ENCODE results near the gene ZNF438. TPM values are rescaled to one million over a fixed set of nuclear protein-coding genes. Genes with fewer than 3 reads are reported as not detected.

ZNF438 gene
- total RNA-seq, 1 experiment from 2014 or later: 0.83 TPM

GRCh38 chr10:30810416-30810815 lies 221.2 kb downstream of the ZNF438 start:
- Histone ChIP-seq H3K18ac (ENCODE audit: insufficient read length, low read depth, low read length) (no peak overlapping the region), H2AK5ac (ENCODE audit: insufficient read length, low read length) (no peak overlapping the region), H2BK15ac (ENCODE audit: low read depth, low read length) (no peak overlapping the region), H3K4ac (ENCODE audit: low read depth, low read length) (no peak overlapping the region), H2BK12ac (ENCODE audit: insufficient read length, low read depth, low read length) (no peak overlapping the region), H4K91ac (ENCODE audit: insufficient read length, low read depth, low read length) (no peak overlapping the region), H3T11ph (ENCODE audit: low read length) (no peak overlapping the region), H4K20me1 (ENCODE audit: control insufficient read depth, insufficient read depth, insufficient read length) (no peaks in the 10 kb centered on the region), H3K27me3 (ENCODE audit: insufficient read depth, low read length) (no peaks in the 10 kb centered on the region), H3K79me2 (ENCODE audit: insufficient read depth, low read length) (no peaks in the 10 kb centered on the region), H3K27ac (ENCODE audit: insufficient read length, low read depth, low read length) (no peak overlapping the region), H3K14ac (ENCODE audit: insufficient read depth, low read length) (no peak overlapping the region), H3K23me2 (ENCODE audit: insufficient read length, low read depth, low read length, poor library complexity, severe bottlenecking) (no peaks in the 10 kb centered on the region), H2AFZ (ENCODE audit: low read length) (no peak overlapping the region), H3K56ac (ENCODE audit: insufficient read length, low read depth, low read length) (no peak overlapping the region), H3K79me1 (ENCODE audit: insufficient read depth, low read depth, low read length, poor library complexity, severe bottlenecking) (no peaks in the 10 kb centered on the region), H4K8ac (replicated peaks; ENCODE audit: insufficient read length, low read depth, low read length) (no peak overlapping the region), H3K9ac (ENCODE audit: extremely low read depth, insufficient read length, low read length) (no peak overlapping the region), H3K23ac (ENCODE audit: insufficient read length, low read depth, low read length) (no peak overlapping the region), H3K4me1 (ENCODE audit: insufficient read depth, low read length) (peaks cover 6% of the 10 kb centered on the region; the same call in 1 of the 2 replicates), H3K4me2 (ENCODE audit: insufficient read depth, insufficient read length, low read length) (no peak overlapping the region), H3K9me3 (ENCODE audit: control insufficient read depth, low read depth, low read length) (no peaks in the 10 kb centered on the region), H4K5ac (ENCODE audit: insufficient read length, low read depth, low read length) (no peak overlapping the region), H2BK120ac (ENCODE audit: low read depth, low read length, poor library complexity, severe bottlenecking) (no peak overlapping the region), H2BK5ac (ENCODE audit: insufficient read length, low read length) (no peak overlapping the region), H2BK20ac (ENCODE audit: low read depth, low read length, poor library complexity, severe bottlenecking) (no peak overlapping the region)
- WGBS (ENCODE audit: extremely low coverage, insufficient read length, low lambda C conversion rate): no CpG with 5 or more reads among the region's 5 CpGs
- DNase-seq: no peak
- H3K4me1 Mint-ChIP-seq: peaks cover 16 to 19% of the 10 kb centered on the region in 2 experiments
- H3K36me3 Mint-ChIP-seq (ENCODE audit: insufficient read depth in 1 of 3, low read depth in 3 of 3): peaks cover 0 to 16% (median 2%) of the 10 kb centered on the region in 3 experiments; a peak in 4 of 7 replicates
- H3K9me3 Mint-ChIP-seq: peaks cover 12 to 14% of the 10 kb centered on the region in 2 experiments; a peak in 4 of 5 replicates
- peaks cover 7% of the 10 kb centered on the region for H3K27me3 Mint-ChIP-seq (ENCODE audit: low read depth)
- TF ChIP-seq, protein P1, sequence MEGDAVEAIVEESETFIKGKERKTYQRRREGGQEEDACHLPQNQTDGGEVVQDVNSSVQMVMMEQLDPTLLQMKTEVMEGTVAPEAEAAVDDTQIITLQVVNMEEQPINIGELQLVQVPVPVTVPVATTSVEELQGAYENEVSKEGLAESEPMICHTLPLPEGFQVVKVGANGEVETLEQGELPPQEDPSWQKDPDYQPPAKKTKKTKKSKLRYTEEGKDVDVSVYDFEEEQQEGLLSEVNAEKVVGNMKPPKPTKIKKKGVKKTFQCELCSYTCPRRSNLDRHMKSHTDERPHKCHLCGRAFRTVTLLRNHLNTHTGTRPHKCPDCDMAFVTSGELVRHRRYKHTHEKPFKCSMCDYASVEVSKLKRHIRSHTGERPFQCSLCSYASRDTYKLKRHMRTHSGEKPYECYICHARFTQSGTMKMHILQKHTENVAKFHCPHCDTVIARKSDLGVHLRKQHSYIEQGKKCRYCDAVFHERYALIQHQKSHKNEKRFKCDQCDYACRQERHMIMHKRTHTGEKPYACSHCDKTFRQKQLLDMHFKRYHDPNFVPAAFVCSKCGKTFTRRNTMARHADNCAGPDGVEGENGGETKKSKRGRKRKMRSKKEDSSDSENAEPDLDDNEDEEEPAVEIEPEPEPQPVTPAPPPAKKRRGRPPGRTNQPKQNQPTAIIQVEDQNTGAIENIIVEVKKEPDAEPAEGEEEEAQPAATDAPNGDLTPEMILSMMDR (conservative IDR thresholded peaks at IDR 0.05): no peak
- no peak overlapping the region for H3K4me3 Mint-ChIP-seq
- no peak overlapping the region for H3K27ac Mint-ChIP-seq
